ENCODE measurements around the gene ALAD. TPM values are rescaled to one million over a fixed set of nuclear protein-coding genes. Genes with fewer than 3 reads are reported as not detected.
A peak's percentile ranks its signal among the peaks of the same experiment; 100 is the strongest.
"Not testable (repeated sequence)": the region's sequence is repeated elsewhere in the genome, so short reads cannot be mapped to it uniquely, and the experiment has no call there.

The ALAD gene
- total RNA-seq (16.6 and 19.1 TPM in 2 replicates), polyA plus RNA-seq (17.3 and 20.3 TPM in 2 replicates)

- Histone ChIP-seq H3K36me3 (no peaks in the 10 kb centered on the region), H3K27ac (peak within 1 kb of the TSS; percentile 64), H3K4me3 (peak within 1 kb of the TSS; percentile 80), H3K27me3 (no peaks in the 10 kb centered on the region), H3K9me3 (ENCODE audit: low read depth) (no peaks in the 10 kb centered on the region), H3K4me1 (ENCODE audit: low read depth) (peaks cover 3% of the 10 kb centered on the region)
- peak; percentile 93 for TF ChIP-seq CTCF (IDR thresholded peaks at IDR 0.05; ENCODE audit: low read depth, low read length)
- DNase-seq (ENCODE audit: low read depth in 1 of 2, low spot score in 1 of 2), result peak; percentile 99 to 100
These were observed at the start of gene ALAD for GRCh38 chr9:113401027-113401792. TSS of gene ALAD (minus strand) at chr9:113401284. CDS start at chr9:113393559, 7,725 bp downstream.

DNA sequence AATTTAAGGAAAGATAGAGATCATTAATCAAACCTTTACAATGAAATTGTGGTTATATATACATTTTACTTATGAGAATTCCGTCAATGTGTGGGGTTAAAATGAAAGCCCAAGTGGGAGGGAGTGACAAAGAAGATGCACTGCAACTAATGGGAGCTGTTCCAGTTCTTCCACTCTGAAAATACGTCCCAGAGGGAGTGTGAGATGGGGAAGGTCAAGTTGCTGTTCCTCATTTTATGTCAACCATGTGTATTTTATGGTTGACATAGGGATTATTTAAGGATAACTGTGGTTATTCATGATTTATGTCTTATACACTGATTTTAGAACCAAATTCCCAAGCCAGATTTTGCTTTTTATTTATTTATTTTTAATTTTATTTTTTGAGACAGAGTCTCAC is 48.3 kb upstream of the ALAD start:
- Histone ChIP-seq H3K4me1 (ENCODE audit: low read depth) (peaks cover 7% of the 10 kb centered on the region), H3K4me3 (no peak overlapping the region), H3K27me3 (no peaks in the 10 kb centered on the region), H3K36me3 (no peaks in the 10 kb centered on the region), H3K27ac (no peak overlapping the region), H3K9me3 (ENCODE audit: low read depth) (no peaks in the 10 kb centered on the region)
- TF ChIP-seq CTCF (IDR thresholded peaks at IDR 0.05; ENCODE audit: low read depth, low read length), result no peak
- no peak for DNase-seq (ENCODE audit: low read depth in 1 of 2, low spot score in 1 of 2)

- no peak overlapping the region for H3K4me3 ChIP-seq
- peak; percentile 53 for TF ChIP-seq CTCF (IDR thresholded peaks at IDR 0.05; ENCODE audit: low read depth, low read length)
- H3K27ac ChIP-seq, result no peak overlapping the region
- H3K9me3 ChIP-seq (ENCODE audit: low read depth), result no peaks in the 10 kb centered on the region
- no peaks in the 10 kb centered on the region for H3K27me3 ChIP-seq
- peak; percentile 63 to 73 for DNase-seq (ENCODE audit: low read depth in 1 of 2, low spot score in 1 of 2)
- no peaks in the 10 kb centered on the region for H3K36me3 ChIP-seq
- H3K4me1 ChIP-seq (ENCODE audit: low read depth), result no peaks in the 10 kb centered on the region
These were observed 45.2 kb upstream of the ALAD start for GRCh38 chr9:113446323-113446740.

- Histone ChIP-seq H3K9me3 (ENCODE audit: low read depth) (no peaks in the 10 kb centered on the region), H3K27me3 (no peaks in the 10 kb centered on the region), H3K4me1 (ENCODE audit: low read depth) (no peaks in the 10 kb centered on the region), H3K4me3 (no peak overlapping the region), H3K36me3 (no peaks in the 10 kb centered on the region), H3K27ac (no peak overlapping the region)
- no peak for DNase-seq (ENCODE audit: low read depth in 1 of 2, low spot score in 1 of 2)
- no peak for TF ChIP-seq CTCF (IDR thresholded peaks at IDR 0.05; ENCODE audit: low read depth, low read length)
These were observed 43.7 kb upstream of the ALAD start for GRCh38 chr9:113444736-113445135.

DNA sequence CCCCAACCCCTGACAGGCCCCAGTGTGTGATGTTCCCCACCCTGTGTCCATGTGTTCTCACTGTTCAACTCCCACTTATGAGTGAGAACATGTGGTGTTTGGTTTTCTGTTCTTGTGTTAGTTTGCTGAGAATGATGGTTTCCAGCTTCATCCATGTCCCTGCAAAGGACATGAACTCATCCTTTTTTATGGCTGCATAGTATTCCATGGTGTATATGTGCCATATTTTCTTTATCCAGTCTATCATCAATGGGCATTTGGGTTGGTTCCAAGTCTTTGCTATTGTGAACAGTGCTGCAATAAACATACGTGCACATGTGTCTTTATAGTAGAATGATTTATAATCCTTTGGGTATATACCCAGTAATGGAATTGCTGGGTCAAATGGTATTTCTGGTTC is 36.6 kb upstream of the ALAD start:
- H3K27ac ChIP-seq; DNase-seq (ENCODE audit: low read depth in 1 of 2, low spot score in 1 of 2); H3K27me3 ChIP-seq; H3K36me3 ChIP-seq; H3K4me1 ChIP-seq (ENCODE audit: low read depth); H3K4me3 ChIP-seq; H3K9me3 ChIP-seq (ENCODE audit: low read depth): not testable (repeated sequence)

DNA sequence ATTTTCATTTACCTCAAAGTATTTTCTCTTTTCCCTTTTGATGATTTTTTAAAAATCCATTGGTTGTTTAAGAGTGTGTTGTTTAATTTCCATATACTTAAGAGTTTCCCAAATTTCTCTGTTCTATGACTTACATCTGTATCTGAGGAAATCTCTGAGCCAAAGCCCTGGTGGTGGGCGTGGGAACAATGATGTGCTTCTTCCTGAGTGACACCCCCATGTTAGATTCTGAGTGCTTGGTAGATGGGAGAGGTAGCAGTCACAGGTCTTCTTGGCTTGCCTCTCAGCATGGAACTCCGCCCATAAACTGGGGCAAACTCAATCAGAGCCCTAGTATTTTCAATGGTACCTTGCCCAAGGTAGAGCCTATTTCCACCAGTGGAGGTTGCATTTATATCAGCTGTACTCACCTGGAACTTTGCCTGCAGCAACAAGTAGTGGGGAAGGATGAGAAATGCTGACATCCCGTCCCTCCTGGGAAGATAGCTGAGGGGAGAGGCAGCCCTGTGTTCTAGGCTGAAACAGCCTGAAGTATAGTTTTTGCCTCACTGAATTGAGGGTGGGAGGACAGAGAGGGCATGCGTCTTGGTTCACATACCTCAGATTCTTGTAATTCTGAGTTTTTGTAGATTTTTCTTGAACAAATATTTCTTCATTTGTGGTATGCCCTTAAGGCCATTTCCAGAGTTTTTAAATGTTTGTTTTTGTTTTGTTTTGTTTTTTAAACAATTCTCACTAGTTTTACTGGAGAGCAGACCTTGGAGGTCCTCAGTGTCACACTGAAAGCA is 35.8 kb upstream of the ALAD start:
- H3K27ac ChIP-seq, result no peak overlapping the region

More for the DNA sequence above, 35.8 kb upstream of the ALAD start:
- Histone ChIP-seq H3K4me1 (ENCODE audit: low read depth) (no peaks in the 10 kb centered on the region), H3K27me3 (peaks cover 3% of the 10 kb centered on the region), H3K4me3 (no peak overlapping the region), H3K9me3 (ENCODE audit: low read depth) (no peaks in the 10 kb centered on the region), H3K36me3 (no peaks in the 10 kb centered on the region)
- peak in 1 of 2 donors; percentile 6 for DNase-seq (ENCODE audit: low read depth in 1 of 2, low spot score in 1 of 2)
- no peak for TF ChIP-seq CTCF (IDR thresholded peaks at IDR 0.05; ENCODE audit: low read depth, low read length)

Measured in cardiac muscle cell (in vitro differentiated cells and primary cell).